Measurements from ENCODE around the gene ZGLP1. TPM values are rescaled to one million over a fixed set of nuclear protein-coding genes. Genes with fewer than 3 reads are reported as not detected.

The ZGLP1 gene
- total and polyA plus RNA-seq, 2 of the 13 experiments (the other 11 are each of a cell fraction or from before 2014, with no cell fraction given): 2.4 to 3.0 TPM

DNA sequence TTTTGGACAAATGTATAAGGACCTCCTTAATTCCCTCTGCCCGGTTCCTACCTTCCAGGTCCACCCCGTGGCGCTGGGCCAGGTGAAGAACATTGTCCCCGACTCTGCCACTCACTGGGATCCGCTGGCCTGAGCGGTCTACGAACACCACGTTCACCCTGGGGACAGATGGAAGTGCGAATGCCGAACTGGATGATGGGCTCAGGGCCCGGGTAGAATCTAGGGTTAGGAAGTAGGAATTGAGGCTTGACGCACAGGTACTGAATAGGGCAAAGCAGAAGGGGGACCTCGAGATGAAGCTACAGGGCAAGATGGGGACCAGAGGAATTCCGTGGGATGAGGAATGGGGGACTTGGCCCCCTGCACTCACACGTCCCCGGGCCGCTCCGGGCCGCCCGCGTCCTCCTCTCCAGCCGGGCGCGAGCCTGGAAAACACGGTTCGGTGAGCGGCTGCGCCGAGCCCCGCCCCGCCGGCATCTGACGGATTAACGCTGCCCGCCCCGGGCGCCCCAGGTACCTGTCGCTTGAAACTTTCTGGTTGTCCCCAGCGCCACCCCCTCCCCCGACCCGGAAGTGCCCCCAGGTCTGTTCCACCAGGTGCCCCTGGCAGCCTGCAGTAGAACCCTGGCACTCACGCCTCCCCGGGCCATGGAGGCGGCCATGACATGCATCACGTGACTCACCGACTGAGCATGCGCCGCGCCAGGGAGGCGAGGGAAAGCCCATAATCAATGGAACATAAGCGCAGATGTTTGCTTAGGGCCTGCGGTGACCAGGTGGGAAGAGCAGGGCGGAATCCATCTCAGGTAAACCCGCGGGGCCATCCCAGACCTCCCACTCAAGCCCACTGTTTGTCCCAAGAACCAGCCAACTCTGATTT, 6.0 kb upstream of the ZGLP1 start, which contains the start of gene FDX2 (continued):
- TF ChIP-seq, protein P1, sequence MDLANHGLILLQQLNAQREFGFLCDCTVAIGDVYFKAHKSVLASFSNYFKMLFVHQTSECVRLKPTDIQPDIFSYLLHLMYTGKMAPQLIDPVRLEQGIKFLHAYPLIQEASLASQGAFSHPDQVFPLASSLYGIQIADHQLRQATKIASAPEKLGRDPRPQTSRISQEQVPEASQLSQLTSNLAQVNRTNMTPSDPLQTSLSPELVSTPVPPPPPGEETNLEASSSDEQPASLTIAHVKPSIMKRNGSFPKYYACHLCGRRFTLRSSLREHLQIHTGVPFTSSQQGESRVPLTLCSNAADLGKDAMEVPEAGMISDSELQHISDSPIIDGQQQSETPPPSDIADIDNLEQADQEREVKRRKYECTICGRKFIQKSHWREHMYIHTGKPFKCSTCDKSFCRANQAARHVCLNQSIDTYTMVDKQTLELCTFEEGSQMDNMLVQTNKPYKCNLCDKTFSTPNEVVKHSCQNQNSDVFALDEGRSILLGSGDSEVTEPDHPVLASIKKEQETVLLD (CRISPR knock-in tag; IDR thresholded peaks at IDR 0.05; ENCODE audit: low read depth): no peak
- TF ChIP-seq, protein P2, sequence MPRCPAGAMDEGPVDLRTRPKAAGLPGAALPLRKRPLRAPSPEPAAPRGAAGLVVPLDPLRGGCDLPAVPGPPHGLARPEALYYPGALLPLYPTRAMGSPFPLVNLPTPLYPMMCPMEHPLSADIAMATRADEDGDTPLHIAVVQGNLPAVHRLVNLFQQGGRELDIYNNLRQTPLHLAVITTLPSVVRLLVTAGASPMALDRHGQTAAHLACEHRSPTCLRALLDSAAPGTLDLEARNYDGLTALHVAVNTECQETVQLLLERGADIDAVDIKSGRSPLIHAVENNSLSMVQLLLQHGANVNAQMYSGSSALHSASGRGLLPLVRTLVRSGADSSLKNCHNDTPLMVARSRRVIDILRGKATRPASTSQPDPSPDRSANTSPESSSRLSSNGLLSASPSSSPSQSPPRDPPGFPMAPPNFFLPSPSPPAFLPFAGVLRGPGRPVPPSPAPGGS (CRISPR knock-in tag; IDR thresholded peaks at IDR 0.05): 0 out of 2 replicates have a peak, but pooled peaks have one; percentile 62
- TF ChIP-seq, protein P3, sequence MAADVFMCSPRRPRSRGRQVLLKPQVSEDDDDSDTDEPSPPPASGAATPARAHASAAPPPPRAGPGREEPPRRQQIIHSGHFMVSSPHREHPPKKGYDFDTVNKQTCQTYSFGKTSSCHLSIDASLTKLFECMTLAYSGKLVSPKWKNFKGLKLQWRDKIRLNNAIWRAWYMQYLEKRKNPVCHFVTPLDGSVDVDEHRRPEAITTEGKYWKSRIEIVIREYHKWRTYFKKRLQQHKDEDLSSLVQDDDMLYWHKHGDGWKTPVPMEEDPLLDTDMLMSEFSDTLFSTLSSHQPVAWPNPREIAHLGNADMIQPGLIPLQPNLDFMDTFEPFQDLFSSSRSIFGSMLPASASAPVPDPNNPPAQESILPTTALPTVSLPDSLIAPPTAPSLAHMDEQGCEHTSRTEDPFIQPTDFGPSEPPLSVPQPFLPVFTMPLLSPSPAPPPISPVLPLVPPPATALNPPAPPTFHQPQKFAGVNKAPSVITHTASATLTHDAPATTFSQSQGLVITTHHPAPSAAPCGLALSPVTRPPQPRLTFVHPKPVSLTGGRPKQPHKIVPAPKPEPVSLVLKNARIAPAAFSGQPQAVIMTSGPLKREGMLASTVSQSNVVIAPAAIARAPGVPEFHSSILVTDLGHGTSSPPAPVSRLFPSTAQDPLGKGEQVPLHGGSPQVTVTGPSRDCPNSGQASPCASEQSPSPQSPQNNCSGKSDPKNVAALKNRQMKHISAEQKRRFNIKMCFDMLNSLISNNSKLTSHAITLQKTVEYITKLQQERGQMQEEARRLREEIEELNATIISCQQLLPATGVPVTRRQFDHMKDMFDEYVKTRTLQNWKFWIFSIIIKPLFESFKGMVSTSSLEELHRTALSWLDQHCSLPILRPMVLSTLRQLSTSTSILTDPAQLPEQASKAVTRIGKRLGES (CRISPR knock-in tag; IDR thresholded peaks at IDR 0.05; ENCODE audit: borderline replicate concordance): no peak
- no peak for TF ChIP-seq ATF7 (IDR thresholded peaks at IDR 0.05)
- no peak for TF ChIP-seq ATF7 (CRISPR knock-in tag; IDR thresholded peaks at IDR 0.05)
- TF ChIP-seq, protein P4, sequence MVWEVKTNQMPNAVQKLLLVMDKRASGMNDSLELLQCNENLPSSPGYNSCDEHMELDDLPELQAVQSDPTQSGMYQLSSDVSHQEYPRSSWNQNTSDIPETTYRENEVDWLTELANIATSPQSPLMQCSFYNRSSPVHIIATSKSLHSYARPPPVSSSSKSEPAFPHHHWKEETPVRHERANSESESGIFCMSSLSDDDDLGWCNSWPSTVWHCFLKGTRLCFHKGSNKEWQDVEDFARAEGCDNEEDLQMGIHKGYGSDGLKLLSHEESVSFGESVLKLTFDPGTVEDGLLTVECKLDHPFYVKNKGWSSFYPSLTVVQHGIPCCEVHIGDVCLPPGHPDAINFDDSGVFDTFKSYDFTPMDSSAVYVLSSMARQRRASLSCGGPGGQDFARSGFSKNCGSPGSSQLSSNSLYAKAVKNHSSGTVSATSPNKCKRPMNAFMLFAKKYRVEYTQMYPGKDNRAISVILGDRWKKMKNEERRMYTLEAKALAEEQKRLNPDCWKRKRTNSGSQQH (CRISPR knock-in tag; IDR thresholded peaks at IDR 0.05; ENCODE audit: low read depth): no peak
- TF ChIP-seq CAMTA2 (CRISPR knock-in tag; IDR thresholded peaks at IDR 0.05; ENCODE audit: borderline replicate concordance): no peak
- TF ChIP-seq TEAD3 (CRISPR knock-in tag; optimal IDR thresholded peaks at IDR 0.05; ENCODE audit: borderline replicate concordance): peak; percentile 9
- TF ChIP-seq, protein P5, sequence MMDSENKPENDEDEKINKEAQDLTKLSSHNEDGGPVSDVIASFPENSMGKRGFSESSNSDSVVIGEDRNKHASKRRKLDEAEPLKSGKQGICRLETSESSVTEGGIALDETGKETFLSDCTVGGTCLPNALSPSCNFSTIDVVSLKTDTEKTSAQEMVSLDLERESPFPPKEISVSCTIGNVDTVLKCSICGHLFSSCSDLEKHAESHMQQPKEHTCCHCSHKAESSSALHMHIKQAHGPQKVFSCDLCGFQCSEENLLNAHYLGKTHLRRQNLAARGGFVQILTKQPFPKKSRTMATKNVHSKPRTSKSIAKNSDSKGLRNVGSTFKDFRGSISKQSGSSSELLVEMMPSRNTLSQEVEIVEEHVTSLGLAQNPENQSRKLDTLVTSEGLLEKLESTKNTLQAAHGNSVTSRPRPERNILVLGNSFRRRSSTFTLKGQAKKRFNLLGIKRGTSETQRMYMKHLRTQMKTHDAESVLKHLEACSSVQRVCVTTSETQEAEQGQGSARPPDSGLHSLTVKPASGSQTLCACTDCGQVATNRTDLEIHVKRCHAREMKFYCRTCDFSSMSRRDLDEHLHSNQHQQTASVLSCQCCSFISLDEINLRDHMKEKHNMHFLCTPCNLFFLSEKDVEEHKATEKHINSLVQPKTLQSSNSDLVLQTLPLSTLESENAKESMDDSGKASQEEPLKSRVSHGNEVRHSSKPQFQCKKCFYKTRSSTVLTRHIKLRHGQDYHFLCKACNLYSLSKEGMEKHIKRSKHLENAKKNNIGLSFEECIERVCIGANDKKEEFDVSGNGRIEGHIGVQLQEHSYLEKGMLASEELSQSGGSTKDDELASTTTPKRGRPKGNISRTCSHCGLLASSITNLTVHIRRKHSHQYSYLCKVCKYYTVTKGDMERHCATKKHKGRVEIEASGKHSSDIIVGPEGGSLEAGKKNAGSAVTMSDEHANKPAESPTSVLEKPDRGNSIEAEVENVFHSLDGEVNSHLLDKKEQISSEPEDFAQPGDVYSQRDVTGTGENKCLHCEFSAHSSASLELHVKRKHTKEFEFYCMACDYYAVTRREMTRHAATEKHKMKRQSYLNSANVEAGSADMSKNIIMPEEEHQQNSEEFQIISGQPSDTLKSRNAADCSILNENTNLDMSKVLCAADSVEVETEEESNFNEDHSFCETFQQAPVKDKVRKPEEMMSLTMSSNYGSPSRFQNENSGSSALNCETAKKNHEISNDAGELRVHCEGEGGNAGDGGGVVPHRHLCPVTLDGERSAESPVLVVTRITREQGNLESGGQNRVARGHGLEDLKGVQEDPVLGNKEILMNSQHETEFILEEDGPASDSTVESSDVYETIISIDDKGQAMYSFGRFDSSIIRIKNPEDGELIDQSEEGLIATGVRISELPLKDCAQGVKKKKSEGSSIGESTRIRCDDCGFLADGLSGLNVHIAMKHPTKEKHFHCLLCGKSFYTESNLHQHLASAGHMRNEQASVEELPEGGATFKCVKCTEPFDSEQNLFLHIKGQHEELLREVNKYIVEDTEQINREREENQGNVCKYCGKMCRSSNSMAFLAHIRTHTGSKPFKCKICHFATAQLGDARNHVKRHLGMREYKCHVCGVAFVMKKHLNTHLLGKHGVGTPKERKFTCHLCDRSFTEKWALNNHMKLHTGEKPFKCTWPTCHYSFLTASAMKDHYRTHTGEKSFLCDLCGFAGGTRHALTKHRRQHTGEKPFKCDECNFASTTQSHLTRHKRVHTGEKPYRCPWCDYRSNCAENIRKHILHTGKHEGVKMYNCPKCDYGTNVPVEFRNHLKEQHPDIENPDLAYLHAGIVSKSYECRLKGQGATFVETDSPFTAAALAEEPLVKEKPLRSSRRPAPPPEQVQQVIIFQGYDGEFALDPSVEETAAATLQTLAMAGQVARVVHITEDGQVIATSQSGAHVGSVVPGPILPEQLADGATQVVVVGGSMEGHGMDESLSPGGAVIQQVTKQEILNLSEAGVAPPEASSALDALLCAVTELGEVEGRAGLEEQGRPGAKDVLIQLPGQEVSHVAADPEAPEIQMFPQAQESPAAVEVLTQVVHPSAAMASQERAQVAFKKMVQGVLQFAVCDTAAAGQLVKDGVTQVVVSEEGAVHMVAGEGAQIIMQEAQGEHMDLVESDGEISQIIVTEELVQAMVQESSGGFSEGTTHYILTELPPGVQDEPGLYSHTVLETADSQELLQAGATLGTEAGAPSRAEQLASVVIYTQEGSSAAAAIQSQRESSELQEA (CRISPR knock-in tag; IDR thresholded peaks at IDR 0.05; ENCODE audit: not compliant biosample characterization): peak; percentile 78
- TF ChIP-seq CBFB (CRISPR knock-in tag; IDR thresholded peaks at IDR 0.05): peak; percentile 36; the same call in 1 of the 2 replicates
- TF ChIP-seq ZKSCAN8 (CRISPR knock-in tag; IDR thresholded peaks at IDR 0.05; ENCODE audit: borderline replicate concordance): no peak
- TF ChIP-seq RARA (CRISPR knock-in tag; IDR thresholded peaks at IDR 0.05): 0 out of 2 replicates have a peak, but pooled peaks have one; percentile 7

All from HepG2 (cell line).